H1 (cell line): ENCODE measurements around the gene FGF14. TPM values are rescaled to one million over a fixed set of nuclear protein-coding genes. Genes with fewer than 3 reads are reported as not detected.

ENCODE experiments used
- CBX5 ChIP-seq: fragments of 300-800, 300-1000 bp; sonication (generic); IDR thresholded peaks from 2 replicates; pipeline ENCODE4 v1.7.1; 2016; ENCODE audit warnings: antibody characterized with exemption, low read length, low read depth
- PHF8 ChIP-seq: fragments of 200-600 bp; sonication (generic); conservative IDR thresholded peaks from 2 replicates; pipeline ENCODE4 v1.7.1; 2012; ENCODE audit warnings: low read depth, mild to moderate bottlenecking, inconsistent platforms, low read length, moderate library complexity
- TEAD4 ChIP-seq: IDR thresholded peaks from 2 replicates; pipeline ENCODE4 v1.6.1; 2012; ENCODE audit warnings: low read depth, low read length, inconsistent platforms, mixed read lengths
- ZNF274 ChIP-seq: IDR thresholded peaks from 2 replicates; pipeline ENCODE4 v1.7.0; 2012; ENCODE audit warnings: low read length, borderline replicate concordance; ENCODE audit errors: extremely low read depth
- polyA plus RNA-seq, 7 experiments: library from polyadenylated mRNA; depleted of rRNA in 3 of 7; stranded (reverse) in 5 of 7; unstranded in 2 of 7; fragments of >200 nt in 5 of 7; fragments of 200-250 nt in 2 of 7; gene quantifications; 1 replicate in 5 of 7; 2 replicates in 1 of 7; 4 replicates in 1 of 7; pipeline versions ENCODE4 v1.2.1 to v1.2.3, GENCODE V29; 2011 to 2013; ENCODE audit warnings: missing spikeins in 2 of 7, mixed read lengths in 2 of 7
- total RNA-seq: library from RNA; stranded (reverse); fragmentation: NEBNext Ultra II Directional; extraction: Animal tissue kit (Norgen Biotek cat#: 25700); gene quantifications from 2 replicates; pipeline ENCODE4 v1.2.1, GENCODE V29; 2021

FGF14 gene
- total and polyA plus RNA-seq, 2 of the 8 experiments (the other 6 are each of a cell fraction or from before 2014, with no cell fraction given): 0.05 to 0.58 TPM

GRCh38 chr13:101775267-101775666 is 626.6 kb downstream of the FGF14 start (continued):
- TF ChIP-seq CBX5 (no peak), TEAD4 (no peak), PHF8 (no peak), ZNF274 (no peak)
